NCI-H146 treated with DMSO at 0.1 percent for 48 hours (cell line): ENCODE measurements around the gene NOC4L.
"Not testable (repeated sequence)": the region's sequence is repeated elsewhere in the genome, so short reads cannot be mapped to it uniquely, and the experiment has no call there.

ENCODE experiments used
- DNase-seq: peaks from one replicate; lab custom pipeline; 2025; ENCODE audit not compliant: unreplicated experiment; lab: John Stamatoyannopoulos, UW

Gene NOC4L

DNA sequence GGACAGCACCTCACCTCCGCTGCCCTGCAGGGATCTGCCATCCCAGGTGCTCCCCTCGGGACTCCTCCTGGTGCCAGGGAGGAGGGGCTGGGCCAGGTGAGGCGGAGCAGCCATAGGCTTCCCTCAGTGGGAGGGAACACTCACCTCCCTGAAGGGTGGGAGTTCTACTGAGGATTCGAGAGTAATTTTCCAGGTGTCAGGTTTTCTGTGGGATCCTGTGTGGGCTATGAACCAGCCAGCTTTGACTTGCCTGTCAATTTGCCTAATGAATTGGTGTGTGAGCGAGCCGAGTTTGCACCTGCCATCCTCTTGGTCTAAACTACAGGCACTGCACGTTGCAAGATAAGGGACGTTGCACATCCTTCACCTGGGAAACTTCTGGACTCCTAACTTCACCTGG lies 50.3 kb downstream of the NOC4L start:
- no peak for DNase-seq

DNA sequence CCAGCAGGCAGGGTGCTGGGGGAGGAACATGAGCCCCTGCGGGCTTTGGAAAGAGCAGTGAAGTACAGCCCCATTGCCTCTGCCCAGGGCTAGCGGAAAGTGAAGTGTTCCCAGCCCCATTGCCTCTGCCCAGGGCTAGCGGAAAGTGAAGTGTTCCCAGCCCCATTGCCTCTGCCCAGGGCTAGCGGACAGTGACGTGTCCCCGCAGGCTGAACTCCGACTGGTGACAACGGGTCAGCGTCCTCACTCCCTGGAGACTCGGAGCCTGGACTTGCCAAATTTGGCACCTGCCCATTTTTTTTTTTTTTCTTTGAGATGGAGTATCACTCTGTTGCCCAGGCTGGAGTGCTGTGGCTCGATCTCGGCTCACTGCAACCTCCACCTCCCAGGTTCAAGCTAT lies 51.0 kb downstream of the NOC4L start:
- DNase-seq, result not testable (repeated sequence)

- no peak for DNase-seq
Observed at GRCh38 chr12:132196038-132196872, 52.0 kb downstream of the NOC4L start.

DNA sequence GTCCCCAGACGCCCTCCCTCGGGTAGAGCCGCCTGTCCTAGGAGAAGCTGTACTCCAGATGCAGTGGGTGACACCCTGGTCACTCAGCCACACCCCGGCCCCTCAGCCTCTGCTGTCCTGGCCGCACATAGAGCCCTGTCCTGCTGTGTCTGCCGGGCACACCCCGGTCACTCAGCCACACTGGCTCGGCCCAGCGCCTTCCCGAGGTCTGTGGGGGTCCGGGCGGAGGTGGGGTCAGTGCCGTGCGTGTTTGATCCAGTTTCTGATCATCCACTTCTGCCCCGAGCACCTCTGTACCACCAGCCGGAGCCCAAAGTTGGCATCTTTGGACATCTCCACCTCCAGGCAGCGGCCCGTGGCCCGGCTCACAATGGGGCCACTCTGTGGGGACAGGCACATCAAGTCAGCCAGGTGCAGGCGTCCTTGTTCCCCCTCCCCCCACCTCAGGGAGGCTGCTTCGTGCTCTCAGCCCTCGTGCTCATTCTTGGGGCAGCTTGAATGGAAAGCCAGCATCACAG lies 52.7 kb downstream of the NOC4L start:
- no peak for DNase-seq

DNA sequence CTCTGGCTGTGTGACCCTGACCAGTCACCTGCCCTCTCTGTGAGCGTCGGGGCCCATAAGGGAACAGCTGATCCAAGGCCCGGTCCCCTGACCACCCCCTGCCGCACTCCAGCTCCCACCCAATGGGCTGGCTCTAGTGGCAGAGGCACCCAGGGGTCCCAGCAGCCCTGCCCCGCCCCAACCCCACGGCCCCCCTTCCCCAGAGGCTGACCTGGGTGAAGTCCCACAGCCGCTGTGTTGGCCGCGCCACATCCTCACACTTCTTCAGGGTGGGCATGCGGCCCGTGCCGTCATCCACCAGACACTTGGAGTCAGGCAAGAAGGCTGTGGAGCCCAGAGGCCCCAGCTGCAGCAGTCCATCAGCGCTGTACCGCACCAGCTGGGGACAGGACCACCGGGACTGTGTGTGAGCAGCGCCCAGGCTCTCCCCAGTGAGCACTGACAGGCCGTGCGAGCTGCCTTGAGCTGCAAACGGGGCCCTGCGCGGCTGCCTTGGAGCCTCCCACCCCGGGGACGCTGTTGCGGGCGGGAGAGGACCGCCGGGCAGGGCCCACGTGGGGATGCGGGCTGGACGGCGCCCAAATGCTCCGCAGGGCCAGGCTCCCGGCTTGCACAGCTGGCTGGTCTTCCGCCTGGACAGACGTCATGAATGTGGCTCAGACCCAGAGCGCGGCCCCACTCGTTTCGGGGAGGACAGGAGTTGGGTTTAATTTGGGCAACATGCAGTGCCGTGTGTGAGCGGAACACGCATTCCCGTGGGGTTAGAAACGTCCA lies 53.5 kb downstream of the NOC4L start:
- no peak for DNase-seq

- DNase-seq, result no peak
Observed at GRCh38 chr12:132199101-132199500, 54.8 kb downstream of the NOC4L start.

- DNase-seq, result no peak
Observed at GRCh38 chr12:132199526-132200319, 55.5 kb downstream of the NOC4L start.

- no peak for DNase-seq
Observed at GRCh38 chr12:132200800-132201199, 56.5 kb downstream of the NOC4L start.

DNA sequence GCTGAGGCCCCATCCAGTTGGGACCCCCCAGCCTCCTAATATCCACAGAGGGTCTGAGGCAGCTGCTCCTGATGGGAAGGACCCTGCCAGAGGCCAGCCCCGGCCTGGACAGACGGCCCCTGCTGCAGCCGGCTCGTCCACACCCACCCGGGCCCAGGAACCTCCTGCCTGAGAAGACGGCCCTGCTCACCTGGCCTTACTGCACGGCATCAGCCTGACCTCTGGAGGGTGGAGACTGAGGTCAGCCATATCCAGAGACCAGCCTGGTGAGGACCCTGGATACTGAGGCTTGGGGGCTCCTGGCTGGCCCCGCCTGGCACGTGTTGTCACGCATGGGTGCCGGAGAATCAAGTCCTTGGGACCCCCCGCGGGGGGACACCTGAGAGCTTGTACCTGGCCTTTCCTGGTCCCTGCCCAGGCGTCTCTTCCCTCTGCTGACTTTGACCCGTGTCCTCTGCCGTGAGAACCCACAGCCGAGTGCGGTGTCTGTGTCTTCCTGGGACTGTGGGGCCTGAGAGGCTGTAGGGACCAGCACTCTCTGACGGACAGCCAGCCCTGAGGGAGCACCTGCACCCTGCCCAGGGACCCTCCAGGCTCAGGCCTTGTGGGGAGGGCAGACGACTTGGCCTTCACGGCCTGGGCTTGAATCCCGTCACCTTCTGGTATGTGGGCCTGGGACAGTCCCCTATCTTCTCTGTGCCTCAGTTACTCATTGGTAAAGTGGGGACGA lies 57.3 kb downstream of the NOC4L start:
- no peak for DNase-seq
